A673 (cell line): ENCODE results near the gene CDH18. TPM values are rescaled to one million over a fixed set of nuclear protein-coding genes. Genes with fewer than 3 reads are reported as not detected.

Experiments used
- BruUV-seq: library from RNA; stranded (reverse); fragments of 400-500 nt; replicated peaks from 2 replicates; lab custom pipeline; 2021; lab: Mats Ljungman, UMichigan
- CTCF ChIA-PET: fragments of 300-600 bp; sonication (Branson Sonifier 250); formaldehyde crosslinking; loops from one replicate; lab custom pipeline; 2022; ENCODE audit warnings: antibody characterized with exemption; lab: Charles Lee
- POLR2A ChIA-PET: fragments of 300-600 bp; sonication (Branson Sonifier 250); formaldehyde crosslinking; loops from one replicate; lab custom pipeline; 2022; ENCODE audit warnings: antibody characterized with exemption; ENCODE audit not compliant: low non-redundant PET; lab: Charles Lee
- DNase-seq: peaks from one replicate; pipeline ENCODE4 v3.0.0-alpha.2; 2015; ENCODE audit warnings: low spot score
- H3K27ac ChIP-seq: fragments of 200-600 bp; sonication (generic); 2 replicates; pipeline ENCODE4 v1.5.1; 2016; ENCODE audit warnings: mixed run types, low read depth, mild to moderate bottlenecking, mixed read lengths, antibody characterized with exemption, low read length; ENCODE audit not compliant: poor library complexity, severe bottlenecking
- H3K27me3 ChIP-seq: fragments of 200-600 bp; sonication (generic); replicated peaks from 2 replicates; pipeline ENCODE4 v1.6.1; 2017; ENCODE audit warnings: mixed run types, low read depth, mild to moderate bottlenecking, mixed read lengths, antibody characterized with exemption, low read length; ENCODE audit not compliant: insufficient read depth, poor library complexity
- H3K36me3 ChIP-seq: fragments of 200-600 bp; sonication (generic); 2 replicates; pipeline ENCODE4 v1.6.1; 2016; ENCODE audit warnings: mixed run types, mild to moderate bottlenecking, mixed read lengths, antibody characterized with exemption, low read length; ENCODE audit not compliant: insufficient read depth, poor library complexity, severe bottlenecking
- H3K4me1 ChIP-seq: fragments of 200-600 bp; sonication (generic); 2 replicates; pipeline ENCODE4 v1.6.1; 2017; ENCODE audit warnings: mixed run types, mild to moderate bottlenecking, mixed read lengths, antibody characterized with exemption, low read length; ENCODE audit not compliant: insufficient read depth, poor library complexity, severe bottlenecking
- H3K4me3 ChIP-seq: fragments of 200-600 bp; sonication (generic); 2 replicates; pipeline ENCODE4 v1.5.1; 2016; ENCODE audit warnings: low read depth, mixed run types, mild to moderate bottlenecking, mixed read lengths, low read length; ENCODE audit not compliant: poor library complexity, severe bottlenecking
- H3K9me3 ChIP-seq: fragments of 200-600 bp; sonication (generic); 2 replicates; pipeline ENCODE4 v1.6.1; 2016; ENCODE audit warnings: mixed run types, low read depth, mild to moderate bottlenecking, mixed read lengths, antibody characterized with exemption, low read length; ENCODE audit not compliant: poor library complexity, severe bottlenecking
- EZH2 ChIP-seq: fragments of 200-600 bp; sonication (generic); IDR thresholded peaks from 2 replicates; pipeline ENCODE4 v1.6.1; 2017; ENCODE audit warnings: borderline replicate concordance, low read depth, mild to moderate bottlenecking, mixed read lengths, antibody characterized with exemption, low read length; ENCODE audit not compliant: poor library complexity, severe bottlenecking
- intact Hi-C: fragments of 100-400 bp; cut with micrococcal nuclease; formaldehyde crosslinking; loops from one replicate; pipeline ENCODE4 v1.10.0; 2022; ENCODE audit not compliant: unreplicated experiment
- total RNA-seq: library from RNA; stranded (reverse); gene quantifications from 2 replicates; pipeline ENCODE4 v1.2.3, GENCODE V29; 2021
- TF ChIP-seq, protein P1 (sequence below): fragments of 300-800, 200-600 bp; sonication (generic); conservative IDR thresholded peaks from 2 replicates; pipeline ENCODE4 v1.5.1; 2017; ENCODE audit warnings: low read depth, mild to moderate bottlenecking, antibody characterized with exemption, low read length, moderate library complexity, mixed read lengths

Gene CDH18
- total RNA-seq, 1 experiment from 2014 or later, result not detected

DNA sequence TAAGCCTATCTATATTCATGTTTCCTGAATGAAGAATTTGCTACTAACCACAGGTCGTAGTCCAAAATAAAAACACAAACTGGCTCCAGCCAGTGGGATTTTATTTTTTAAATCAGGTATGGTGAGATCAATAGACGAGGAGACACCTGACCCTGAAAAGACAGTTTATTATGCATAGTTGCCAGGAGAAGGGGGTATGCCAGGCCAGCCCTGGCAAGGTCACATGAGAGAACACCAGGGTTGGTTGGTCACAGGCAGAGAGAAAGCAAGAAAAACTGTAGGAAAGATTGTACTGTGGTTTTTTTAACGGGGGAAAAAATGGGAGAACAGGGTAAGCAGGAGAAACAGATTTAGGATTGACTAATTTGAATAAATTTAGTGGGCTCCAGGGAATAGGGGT lies 125.3 kb downstream of the CDH18 start:
- no peak for TF ChIP-seq EZH2
- TF ChIP-seq, protein P1, sequence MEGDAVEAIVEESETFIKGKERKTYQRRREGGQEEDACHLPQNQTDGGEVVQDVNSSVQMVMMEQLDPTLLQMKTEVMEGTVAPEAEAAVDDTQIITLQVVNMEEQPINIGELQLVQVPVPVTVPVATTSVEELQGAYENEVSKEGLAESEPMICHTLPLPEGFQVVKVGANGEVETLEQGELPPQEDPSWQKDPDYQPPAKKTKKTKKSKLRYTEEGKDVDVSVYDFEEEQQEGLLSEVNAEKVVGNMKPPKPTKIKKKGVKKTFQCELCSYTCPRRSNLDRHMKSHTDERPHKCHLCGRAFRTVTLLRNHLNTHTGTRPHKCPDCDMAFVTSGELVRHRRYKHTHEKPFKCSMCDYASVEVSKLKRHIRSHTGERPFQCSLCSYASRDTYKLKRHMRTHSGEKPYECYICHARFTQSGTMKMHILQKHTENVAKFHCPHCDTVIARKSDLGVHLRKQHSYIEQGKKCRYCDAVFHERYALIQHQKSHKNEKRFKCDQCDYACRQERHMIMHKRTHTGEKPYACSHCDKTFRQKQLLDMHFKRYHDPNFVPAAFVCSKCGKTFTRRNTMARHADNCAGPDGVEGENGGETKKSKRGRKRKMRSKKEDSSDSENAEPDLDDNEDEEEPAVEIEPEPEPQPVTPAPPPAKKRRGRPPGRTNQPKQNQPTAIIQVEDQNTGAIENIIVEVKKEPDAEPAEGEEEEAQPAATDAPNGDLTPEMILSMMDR, result no peak
- intact Hi-C loops, result no loop called here
- BruUV-seq, result no TSS peak

DNA sequence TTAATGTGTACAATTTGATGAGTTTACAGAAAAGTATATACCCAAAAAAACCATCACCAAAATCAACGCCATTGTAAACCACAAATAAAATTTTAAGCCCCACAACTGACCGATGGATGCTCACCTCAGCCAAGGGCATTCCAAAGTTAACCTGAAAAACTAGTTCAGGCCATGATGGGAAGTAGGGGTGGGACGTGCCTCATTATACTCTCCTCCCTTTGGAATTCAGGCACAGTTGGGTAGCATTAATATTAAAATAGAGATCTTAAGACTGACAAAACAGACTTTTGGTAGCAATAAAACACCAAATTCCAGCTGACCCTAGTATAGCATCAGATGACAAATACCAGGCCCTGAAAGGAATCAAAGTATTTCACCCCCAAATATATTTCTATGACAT lies 129.0 kb downstream of the CDH18 start:
- Histone ChIP-seq H3K9me3 (no peaks in the 10 kb centered on the region), H3K4me1 (no peaks in the 10 kb centered on the region), H3K27ac (no peak overlapping the region), H3K36me3 (no peaks in the 10 kb centered on the region), H3K4me3 (no peak overlapping the region), H3K27me3 (no peaks in the 10 kb centered on the region)
- no peak for TF ChIP-seq EZH2
- TF ChIP-seq, protein P1, result no peak
- CTCF ChIA-PET, result no interaction called here
- no peak for DNase-seq
- intact Hi-C loops, result no loop called here
- BruUV-seq, result no TSS peak
- POLR2A ChIA-PET, result no interaction called here

More for the DNA sequence above, 125.3 kb downstream of the CDH18 start:
- Histone ChIP-seq H3K27ac (no peak overlapping the region), H3K4me1 (no peaks in the 10 kb centered on the region), H3K9me3 (peaks cover 5% of the 10 kb centered on the region), H3K27me3 (no peaks in the 10 kb centered on the region), H3K36me3 (no peaks in the 10 kb centered on the region), H3K4me3 (no peak overlapping the region)
- POLR2A ChIA-PET, result no interaction called here
- CTCF ChIA-PET, result no interaction called here
- no peak for DNase-seq

DNA sequence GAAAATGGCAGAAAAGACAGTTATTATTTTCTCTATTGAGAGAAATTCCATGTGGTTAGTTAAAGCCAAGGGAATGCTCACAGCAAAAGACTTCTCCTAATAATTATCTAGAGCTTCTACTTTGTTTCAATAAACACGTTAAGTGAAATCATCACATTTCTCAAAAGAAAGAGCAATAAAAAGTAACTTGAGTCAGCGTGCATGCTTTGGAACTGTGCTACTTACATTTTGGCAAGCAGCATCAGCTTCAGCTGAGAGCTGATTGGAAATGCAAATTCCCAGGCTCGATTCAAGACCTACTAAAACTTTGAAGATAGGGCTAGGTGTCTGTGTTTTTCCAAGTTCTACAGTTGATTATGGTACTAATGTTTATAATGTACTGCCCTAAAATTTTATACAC lies 132.1 kb downstream of the CDH18 start:
- POLR2A ChIA-PET, result no interaction called here
- H3K4me3 ChIP-seq, result no peak overlapping the region
- intact Hi-C loops, result no loop called here
- BruUV-seq, result no TSS peak
- H3K36me3 ChIP-seq, result no peaks in the 10 kb centered on the region
- CTCF ChIA-PET, result no interaction called here
- no peaks in the 10 kb centered on the region for H3K27me3 ChIP-seq
- TF ChIP-seq, protein P1, result no peak
- TF ChIP-seq EZH2, result no peak
- no peak overlapping the region for H3K27ac ChIP-seq
- H3K9me3 ChIP-seq, result no peaks in the 10 kb centered on the region
- no peaks in the 10 kb centered on the region for H3K4me1 ChIP-seq
- no peak for DNase-seq
